A549 (cell line): ENCODE measurements around the gene RMI1. TPM values are rescaled to one million over a fixed set of nuclear protein-coding genes. Genes with fewer than 3 reads are reported as not detected.

Source experiments
- ATAC-seq, 2 experiments: fragments of 200-7000 bp in 1 of 2; fragments of >200 bp in 1 of 2; cut with Nextera tagmentation in 1 of 2; cut with Tn5 transposase in 1 of 2; 3 replicates each; pipeline versions ENCODE4 v1.8.0 to v1.9.1; 2018 to 2020; ENCODE audit warnings: mild to moderate bottlenecking in 1 of 2, moderate library complexity in 1 of 2
- CTCF ChIA-PET: fragments of 300-600 bp; sonication (Branson Sonifier 250); formaldehyde crosslinking; extraction: SDS; loops from one replicate; lab custom pipeline; 2021; ENCODE audit warnings: antibody characterized with exemption, inconsistent platforms; lab: Yijun Ruan, JAX
- POLR2A ChIA-PET: fragments of 350-600 bp; formaldehyde crosslinking; extraction: SDS; loops from one replicate; lab custom pipeline; 2021; ENCODE audit warnings: antibody characterized with exemption, inconsistent platforms; lab: Yijun Ruan, JAX
- DNase-seq, 2 experiments: peaks; one replicate each; pipeline versions ENCODE4 v3.0.0 to v3.0.0-alpha.2; 2011 to 2016; ENCODE audit warnings: low read depth in 1 of 2, low spot score in 1 of 2
- FAIRE-seq: peaks from 2 replicates; lab custom pipeline; 2011; peaks lifted over from hg19 to GRCh38; lab: Jason Lieb, UNC
- H3K27ac ChIP-seq, 2 experiments: fragments of >200 bp; sonication (Bioruptor Twin); formaldehyde crosslinking; 3 replicates each; pipeline ENCODE4 v1.5.1; 2016 to 2017
- H3K4me1 ChIP-seq: fragments of >200 bp; sonication (Bioruptor Twin); formaldehyde crosslinking; 3 replicates; pipeline ENCODE4 v1.6.1; 2016
- H3K4me2 ChIP-seq: fragments of >200 bp; sonication (Bioruptor Twin); formaldehyde crosslinking; 3 replicates; pipeline ENCODE4 v1.6.1; 2016
- H3K4me3 ChIP-seq: fragments of >200 bp; sonication (Bioruptor Twin); formaldehyde crosslinking; 3 replicates; pipeline ENCODE4 v1.5.1; 2016
- H3K9me3 ChIP-seq: fragments of >200 bp; sonication (Bioruptor Twin); formaldehyde crosslinking; 3 replicates; pipeline ENCODE4 v1.6.1; 2016
- BCL3 ChIP-seq: fragments of >200 bp; sonication (Bioruptor Twin); formaldehyde crosslinking; IDR thresholded peaks from 3 replicates; pipeline ENCODE4 v1.6.1; 2016
- CEBPB ChIP-seq, 2 experiments: fragments of >200 bp in 1 of 2; sonication (Bioruptor Twin) in 1 of 2; formaldehyde crosslinking in 1 of 2; IDR thresholded peaks; 2 replicates each; pipeline ENCODE4 v1.6.1; 2012 to 2016
- CHD4 ChIP-seq: fragments of 200-600 bp; sonication (generic); IDR thresholded peaks from 2 replicates; pipeline ENCODE4 v1.6.1; 2016; ENCODE audit warnings: antibody characterized with exemption, mild to moderate bottlenecking, borderline replicate concordance
- CTCF ChIP-seq: fragments of >200 bp; sonication (Bioruptor Twin); formaldehyde crosslinking; IDR thresholded peaks from 3 replicates; pipeline ENCODE4 v1.5.1; 2016
- FOSB ChIP-seq: fragments of 250-450 bp; sonication (Bioruptor Pico); IDR thresholded peaks from 2 replicates; pipeline ENCODE4 v1.5.0; 2020; ENCODE audit warnings: mild to moderate bottlenecking, moderate library complexity
- HMGXB4 ChIP-seq: fragments of 250-450 bp; sonication (Bioruptor Pico); IDR thresholded peaks from 2 replicates; pipeline ENCODE4 v1.5.0; 2021; ENCODE audit warnings: mild to moderate bottlenecking, moderate library complexity, borderline replicate concordance
- JUN ChIP-seq, 2 experiments: fragments of >200 bp; sonication (Bioruptor Twin); formaldehyde crosslinking; IDR thresholded peaks; 2 replicates in 1 of 2; 3 replicates in 1 of 2; pipeline ENCODE4 v1.6.1; 2016 to 2017
- MAX ChIP-seq: IDR thresholded peaks from 2 replicates; pipeline ENCODE4 v1.6.1; 2012
- MAZ ChIP-seq: fragments of 150-350 bp; IDR thresholded peaks from 2 replicates; pipeline ENCODE4 v1.6.1; 2014; ENCODE audit warnings: antibody characterized with exemption, low read depth, low read length, borderline replicate concordance
- NPAS2 ChIP-seq: fragments of 250-450 bp; sonication (Bioruptor Pico); IDR thresholded peaks from 2 replicates; pipeline ENCODE4 v1.8.0; 2022; ENCODE audit warnings: mild to moderate bottlenecking, moderate library complexity, borderline replicate concordance
- PHF8 ChIP-seq: fragments of 200-600 bp; sonication (generic); IDR thresholded peaks from 2 replicates; pipeline ENCODE4 v1.6.1; 2016; ENCODE audit warnings: low read depth, mild to moderate bottlenecking, antibody characterized with exemption, moderate library complexity, borderline replicate concordance
- POLR2A ChIP-seq: IDR thresholded peaks from 2 replicates; pipeline ENCODE4 v1.6.1; 2012; ENCODE audit warnings: mild to moderate bottlenecking, low read length
- RAD21 ChIP-seq, 2 experiments: fragments of >200 bp in 1 of 2; sonication (Bioruptor Twin) in 1 of 2; formaldehyde crosslinking in 1 of 2; IDR thresholded peaks in 1 of 2; conservative IDR thresholded peaks in 1 of 2; 2 replicates in 1 of 2; 3 replicates in 1 of 2; pipeline ENCODE4 v1.6.1; 2012 to 2018; ENCODE audit warnings: inconsistent platforms in 1 of 2
- RARB ChIP-seq: fragments of 250-450 bp; sonication (Bioruptor Pico); IDR thresholded peaks from 2 replicates; pipeline ENCODE4 v1.8.0; 2021; ENCODE audit warnings: mild to moderate bottlenecking, moderate library complexity
- SMC3 ChIP-seq: fragments of >200 bp; sonication (Bioruptor Twin); formaldehyde crosslinking; IDR thresholded peaks from 3 replicates; pipeline ENCODE4 v1.6.1; 2018; ENCODE audit warnings: inconsistent platforms
- TFCP2L1 ChIP-seq: fragments of 250-450 bp; sonication (Bioruptor Pico); IDR thresholded peaks from 2 replicates; pipeline ENCODE4 v1.5.0; 2021; ENCODE audit warnings: mild to moderate bottlenecking
- TP53 ChIP-seq: fragments of 250-450 bp; sonication (Bioruptor Pico); IDR thresholded peaks from 2 replicates; pipeline ENCODE4 v1.5.0; 2021; ENCODE audit warnings: mild to moderate bottlenecking, moderate library complexity
- WGBS: methylation state at CpG from one replicate; pipeline ENCODE4 v1.1.6; 2017; ENCODE audit errors: missing lambda C conversion rate; 5-methylcytosine and 5-hydroxymethylcytosine counted together
- polyA plus RNA-seq, 4 experiments: library from polyadenylated mRNA; depleted of rRNA in 3 of 4; stranded (reverse); fragments of >200 nt; fragmentation: RNase III in 1 of 4; extraction: RNeasy Plus Mini Kit Qiagen cat#74134 plus additional on column Dnase treatment in 1 of 4; gene quantifications; 2 replicates in 3 of 4; 3 replicates in 1 of 4; pipeline ENCODE4 v1.2.3, GENCODE V29; 2011 to 2017

RMI1 gene
- polyA plus RNA-seq, 2 of the 4 experiments (the other 2 are of a cell fraction) = 7.4 to 15.2 TPM

GRCh38 chr9:83936523-83936922 is 44.1 kb upstream of the RMI1 start (continued):
- TF ChIP-seq CTCF = no peak
- no peak for TF ChIP-seq HMGXB4 (CRISPR knock-in tag)
- no peak for TF ChIP-seq PHF8
- no peak for TF ChIP-seq MAX
- TF ChIP-seq FOSB (CRISPR knock-in tag) = no peak
- no peak for TF ChIP-seq MAZ
- TF ChIP-seq TFCP2L1 (CRISPR knock-in tag) = no peak
- no peak for TF ChIP-seq POLR2A
- TF ChIP-seq TP53 (CRISPR knock-in tag) = no peak
- no peak for TF ChIP-seq NPAS2 (CRISPR knock-in tag)
- TF ChIP-seq JUN (IDR thresholded peaks at IDR 0.05) = no peak
- no peak for TF ChIP-seq RARB (CRISPR knock-in tag)
- TF ChIP-seq, all 56 proteins: peak for 0

- TF ChIP-seq MAX (no peak), RAD21 (conservative IDR thresholded peaks at IDR 0.05 in 1 of 2, IDR thresholded peaks at IDR 0.05 in 1 of 2) (peak; percentile 85 to 88), SMC3 (peak; percentile 77), PHF8 (no peak), CHD4 (no peak), CEBPB (IDR thresholded peaks at IDR 0.05) (0 out of 4 replicates have a peak, but pooled peaks of 1 of the 2 experiments have one; percentile 17), CTCF (peak; percentile 84), BCL3 (no peak)
- TF ChIP-seq, all 56 proteins: peak for 4
- ATAC-seq (peak; percentile 84 to 86), FAIRE-seq (no peak), DNase-seq (peak; percentile 56 to 70)
- CTCF ChIA-PET = interaction anchor here (0.6 to 3.8 kb wide), 23 partner anchors 9 to 378 kb away, joined by 3 to 60 read pairs (median 4); partner anchors contain the start of gene KIF27
- peaks cover 23% of the 10 kb centered on the region; the same call in 2 of the 3 replicates for H3K4me1 ChIP-seq
- no peak overlapping the region for H3K27ac ChIP-seq
- 4% methylated on average over 1 of the region's 1 CpG for WGBS
- no peak overlapping the region for H3K4me3 ChIP-seq
- no peaks in the 10 kb centered on the region for H3K9me3 ChIP-seq
- no peak overlapping the region for H3K4me2 ChIP-seq
- POLR2A ChIA-PET = interaction anchor here (1.4 kb wide), 1 partner anchor 17 kb away, joined by 6 read pairs; the partner anchor contains the start of gene KIF27
These were observed 42.6 kb upstream of the RMI1 start for GRCh38 chr9:83937861-83938455.
